Activated CD8-positive, alpha-beta memory T cell treated with anti-CD3 and anti-CD28 coated beads, Interleukin-2, amount 50 U/mL, for 24 hours (primary cell): ENCODE data around the gene TCF7.

Experiments used
- DNase-seq: peaks from one replicate; pipeline ENCODE4 v3.0.0-alpha.2; 2020; ENCODE audit errors: extremely low read depth

Gene TCF7

DNA sequence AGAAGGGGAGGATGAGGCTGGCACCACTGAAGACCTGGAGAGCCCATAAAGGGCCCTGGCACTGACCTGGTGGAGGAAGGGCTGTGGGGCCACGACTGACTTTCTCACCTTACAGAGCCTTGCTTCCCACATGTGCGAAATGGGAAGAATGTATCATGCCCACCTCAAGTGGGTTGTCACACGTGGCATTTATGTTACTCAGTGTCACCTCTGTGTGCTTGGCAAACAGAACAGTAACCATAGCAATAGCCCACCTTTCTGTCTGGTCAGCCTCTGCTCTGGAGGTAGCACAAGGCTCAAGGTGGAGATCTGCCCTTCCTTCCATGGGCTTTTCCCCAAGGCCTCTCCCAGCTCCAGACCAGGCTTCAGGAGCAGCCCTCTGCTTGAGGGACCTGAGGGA is 16.7 kb downstream of the TCF7 start:
- no peak for DNase-seq

DNA sequence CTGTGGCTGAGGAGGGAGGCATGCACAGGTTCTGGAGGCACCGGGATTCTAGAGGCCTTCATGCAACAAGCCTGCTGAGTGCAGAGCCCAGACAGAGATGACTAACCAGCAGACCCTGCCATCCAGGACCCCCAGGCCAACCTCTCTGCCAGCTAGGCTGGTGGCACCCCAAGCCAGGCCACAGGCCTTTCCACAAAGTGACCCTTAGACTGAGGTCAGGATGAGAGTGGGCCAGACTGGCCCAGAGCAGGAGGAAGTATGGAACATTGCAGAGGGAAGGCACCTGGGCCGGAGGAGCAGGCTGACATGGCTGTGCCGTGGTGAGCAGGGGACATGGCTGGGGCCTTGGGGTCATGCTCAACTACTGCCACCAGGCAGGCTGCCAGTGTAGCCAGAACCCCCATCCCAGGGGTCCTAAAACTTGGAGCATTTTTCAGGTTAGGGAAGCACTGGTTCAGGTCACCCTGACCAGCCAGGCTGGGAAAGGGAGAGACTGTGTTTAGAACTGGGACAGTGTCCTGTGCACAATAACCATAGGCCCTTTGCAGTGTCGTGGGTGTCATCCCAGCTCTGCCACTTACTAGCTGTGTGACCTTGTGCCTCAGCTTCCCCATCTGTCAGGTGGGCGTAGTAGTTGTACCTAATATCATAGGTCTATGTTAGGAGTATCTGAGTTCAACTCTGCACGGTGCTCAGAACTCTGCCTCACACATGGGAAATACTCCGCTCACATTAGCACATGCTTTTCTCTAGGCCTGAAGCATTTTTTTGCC is 17.3 kb downstream of the TCF7 start:
- DNase-seq, result no peak

DNA sequence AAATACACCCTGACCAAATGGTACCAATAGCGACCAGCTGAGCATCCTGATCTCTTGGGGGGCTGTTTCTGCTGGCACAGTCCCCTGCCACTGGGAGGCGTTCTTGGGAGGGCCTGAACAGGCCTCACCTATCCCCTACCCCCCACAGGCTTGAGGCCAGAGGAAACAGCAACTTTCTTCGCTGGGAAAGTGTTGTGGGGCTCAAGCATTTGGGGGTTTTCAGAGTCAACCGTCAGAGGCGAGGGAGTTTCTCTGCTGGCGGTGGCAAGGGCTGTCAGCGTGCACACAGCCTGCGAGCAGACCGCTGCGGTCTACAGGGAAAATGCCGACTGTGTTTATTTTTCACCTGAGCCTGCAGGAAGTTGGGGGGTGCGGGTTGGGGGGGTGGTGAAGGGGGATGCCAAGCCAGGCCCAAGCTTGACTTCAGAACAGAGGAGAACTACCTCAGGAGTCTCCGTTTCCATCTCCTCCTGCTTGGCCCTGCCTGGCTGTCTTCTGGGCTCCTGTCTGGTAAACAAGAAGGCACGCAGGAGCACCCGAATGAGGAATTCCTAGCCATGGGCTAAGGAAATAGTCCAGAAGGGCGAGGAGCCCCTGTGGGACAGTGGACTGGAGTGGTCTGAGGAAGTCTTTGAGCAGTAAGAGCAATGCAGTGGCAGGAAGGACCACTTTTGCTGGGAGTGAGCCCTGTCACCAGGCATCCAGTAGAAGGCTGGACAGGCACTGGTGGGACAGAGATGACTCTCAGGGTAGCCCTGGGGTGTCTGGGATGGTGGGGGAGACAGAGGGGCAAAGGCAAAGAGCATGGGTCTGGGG is 18.1 kb downstream of the TCF7 start:
- no peak for DNase-seq

DNA sequence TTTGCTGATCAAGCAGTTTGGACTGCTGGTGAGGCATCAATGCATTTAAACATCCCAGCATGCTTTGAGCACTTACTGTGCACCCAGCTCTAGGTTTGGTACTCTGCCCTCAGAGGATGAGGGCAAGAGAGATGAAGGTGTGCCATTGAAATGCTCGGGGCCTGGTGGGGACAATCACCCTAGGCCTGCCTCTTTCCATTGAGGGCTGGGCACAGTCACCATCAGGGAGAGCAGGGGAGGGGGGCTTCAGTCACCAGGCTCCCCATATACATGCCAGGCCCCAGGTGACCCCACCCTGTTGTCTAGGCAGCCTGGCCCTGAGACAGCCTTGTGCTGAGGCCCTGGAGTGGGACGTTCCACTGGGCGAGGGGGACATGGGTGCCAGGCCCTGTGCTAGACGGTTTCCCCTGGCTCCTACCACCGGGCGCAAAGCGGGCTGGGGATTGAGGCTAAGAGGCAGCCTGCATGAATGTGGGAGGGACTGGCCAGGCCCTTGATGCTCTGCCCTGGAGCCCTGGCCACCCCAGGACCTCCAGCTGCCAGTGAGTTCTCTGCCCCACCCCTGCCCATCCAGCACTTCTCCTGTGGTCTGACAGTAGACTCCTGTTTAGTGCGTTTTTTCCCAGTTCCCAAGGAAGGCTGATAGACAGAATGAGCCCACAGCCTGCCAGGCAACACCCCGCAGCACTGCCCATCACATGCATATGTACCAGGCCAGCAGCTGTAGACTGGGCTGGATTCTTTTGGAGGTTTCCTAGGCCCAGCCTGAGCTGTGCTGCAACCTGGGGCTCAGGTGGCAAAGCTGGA is 18.9 kb downstream of the TCF7 start:
- no peak for DNase-seq

DNA sequence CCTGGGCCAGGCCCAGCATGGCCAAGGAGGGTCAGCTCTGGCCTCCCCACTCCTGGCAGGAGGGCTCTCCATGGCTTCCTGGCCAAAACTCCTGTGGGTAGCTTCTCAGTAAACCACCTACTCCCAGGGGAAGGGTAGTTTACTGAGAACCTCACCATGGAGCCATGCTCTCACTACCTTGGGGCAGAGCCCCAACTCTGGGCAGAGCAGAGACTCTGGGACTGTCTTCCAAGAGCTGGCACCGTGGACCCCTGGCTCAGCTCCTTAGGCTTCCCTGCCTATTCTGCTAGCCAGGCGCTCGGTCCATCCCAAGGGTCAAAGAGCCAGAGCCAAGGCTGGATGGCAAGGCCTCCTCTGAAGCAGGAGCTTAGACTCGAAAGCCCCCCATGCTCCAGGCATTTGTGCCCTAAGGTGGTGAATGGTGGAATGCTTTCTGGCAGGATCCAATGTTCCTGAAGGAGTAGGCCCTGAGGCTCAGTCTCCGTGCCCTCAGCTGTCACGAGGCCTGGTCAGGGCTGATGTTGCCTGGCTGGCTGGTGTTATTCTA is 19.6 kb downstream of the TCF7 start:
- no peak for DNase-seq

DNA sequence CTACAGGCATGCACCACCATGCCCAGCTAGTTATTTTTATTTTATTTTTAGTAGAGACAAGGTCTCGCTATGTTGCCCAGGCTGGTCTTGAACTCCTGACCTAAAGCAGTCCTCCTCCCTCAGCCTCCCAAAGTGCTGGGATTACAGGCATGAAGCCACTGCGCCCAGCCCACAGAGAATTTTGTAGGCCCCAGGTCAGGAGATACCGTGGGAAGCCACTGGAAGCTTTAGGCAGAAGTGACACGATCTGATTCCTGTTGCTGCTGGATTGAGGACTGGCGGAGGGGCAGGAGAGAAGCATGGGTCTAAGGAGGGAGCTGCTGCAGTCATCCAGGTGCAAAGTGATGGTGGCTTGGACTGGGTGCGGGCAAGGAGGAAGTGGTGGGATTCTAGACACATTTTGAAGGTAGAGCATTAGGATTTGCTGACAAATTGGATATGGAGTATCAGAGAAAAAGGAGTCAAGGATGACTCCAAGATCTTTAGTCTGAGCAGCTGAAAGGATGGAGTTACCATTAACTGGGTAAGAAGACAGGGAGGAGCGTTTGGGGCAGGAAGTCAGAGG is 20.7 kb downstream of the TCF7 start:
- no peak for DNase-seq

DNA sequence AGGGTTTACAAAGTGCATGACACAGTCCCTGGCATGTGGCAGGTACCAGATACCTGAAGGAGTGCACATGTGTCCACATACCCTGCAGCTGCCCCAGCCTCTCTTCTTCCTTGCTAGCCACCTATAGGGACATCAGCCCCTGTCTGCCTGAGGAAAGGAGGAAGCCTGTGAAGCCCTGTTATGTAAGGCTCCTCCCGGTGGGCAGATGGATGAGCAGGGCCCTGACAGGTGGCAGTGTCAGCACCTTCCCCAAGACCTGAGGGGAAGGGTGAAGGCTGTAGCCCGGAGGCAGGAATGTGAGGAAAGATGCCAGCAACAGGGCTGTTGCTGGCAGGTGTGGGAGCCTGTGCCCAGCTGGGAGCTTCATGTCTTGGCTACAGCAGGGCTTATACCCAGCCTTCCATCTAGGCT is 21.7 kb downstream of the TCF7 start:
- no peak for DNase-seq

- DNase-seq, result no peak
These were observed 22.3 kb downstream of the TCF7 start for GRCh38 chr5:134136771-134137170.

- no peak for DNase-seq
These were observed 24.2 kb downstream of the TCF7 start for GRCh38 chr5:134138416-134139376.

- DNase-seq, result no peak
These were observed 24.9 kb downstream of the TCF7 start for GRCh38 chr5:134139377-134139851.

DNA sequence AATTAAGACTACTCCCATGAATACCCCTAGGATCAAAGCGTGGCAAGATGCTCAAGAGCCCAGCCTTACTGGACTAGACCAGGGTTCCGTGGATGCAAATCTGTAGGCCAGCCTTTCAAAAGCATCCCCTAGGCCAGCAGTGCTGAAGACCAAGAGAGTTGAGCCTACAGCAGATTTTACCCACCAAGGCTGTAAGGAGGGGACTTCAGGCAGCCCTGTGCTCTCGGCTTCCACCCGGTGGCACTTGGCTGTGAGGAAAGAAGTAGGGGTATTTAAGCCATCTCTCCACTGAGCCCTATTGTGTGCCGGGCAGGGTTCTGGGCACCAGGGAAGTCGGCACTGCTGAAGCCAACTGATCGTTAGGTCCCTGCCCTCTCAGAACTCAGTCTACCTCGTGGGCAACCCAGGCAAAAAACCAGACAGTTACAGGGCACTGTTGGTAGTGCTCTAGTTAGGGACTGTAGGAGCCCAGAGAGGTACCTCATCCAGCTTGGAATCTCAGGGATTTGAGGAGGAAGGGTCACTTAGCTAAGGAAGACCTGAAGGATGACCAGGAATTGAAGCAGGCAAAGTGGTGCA is 25.5 kb downstream of the TCF7 start:
- no peak for DNase-seq

- no peak for DNase-seq
These were observed 26.2 kb downstream of the TCF7 start for GRCh38 chr5:134140530-134141201.

DNA sequence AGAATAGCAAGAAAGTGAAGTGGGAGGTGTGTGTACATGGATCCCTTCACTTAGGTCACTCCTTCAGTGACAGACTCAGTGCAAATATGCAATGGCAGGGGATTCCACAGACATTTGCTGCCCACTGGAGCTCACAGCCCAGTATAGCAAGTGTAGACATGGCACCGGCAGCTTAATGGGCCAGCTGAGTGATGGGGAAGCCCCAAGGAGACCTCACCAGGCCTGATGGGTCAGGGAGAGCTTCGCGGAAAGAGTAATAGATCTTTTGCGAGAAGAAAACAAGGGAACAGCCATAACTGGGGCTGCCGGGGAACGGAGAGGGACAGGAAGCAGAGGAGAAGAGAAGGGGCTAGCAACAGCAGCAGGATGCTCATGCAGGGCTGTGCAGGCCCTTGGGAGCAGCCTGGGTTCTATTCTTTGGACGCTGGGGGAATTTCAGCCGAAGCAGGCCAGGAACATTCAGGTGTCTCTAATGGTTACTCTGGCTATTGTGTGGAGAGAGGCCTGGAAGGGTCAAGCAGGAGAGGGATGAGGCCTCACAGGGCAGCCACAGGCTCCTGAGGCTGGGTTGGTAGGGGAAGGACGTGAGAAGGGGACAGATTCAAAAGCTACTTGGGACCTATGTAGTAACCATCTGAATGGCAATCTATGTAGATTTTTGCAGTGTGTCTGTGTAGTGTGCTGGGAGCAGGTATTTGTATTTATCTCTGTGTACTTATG is 27.0 kb downstream of the TCF7 start:
- no peak for DNase-seq

DNA sequence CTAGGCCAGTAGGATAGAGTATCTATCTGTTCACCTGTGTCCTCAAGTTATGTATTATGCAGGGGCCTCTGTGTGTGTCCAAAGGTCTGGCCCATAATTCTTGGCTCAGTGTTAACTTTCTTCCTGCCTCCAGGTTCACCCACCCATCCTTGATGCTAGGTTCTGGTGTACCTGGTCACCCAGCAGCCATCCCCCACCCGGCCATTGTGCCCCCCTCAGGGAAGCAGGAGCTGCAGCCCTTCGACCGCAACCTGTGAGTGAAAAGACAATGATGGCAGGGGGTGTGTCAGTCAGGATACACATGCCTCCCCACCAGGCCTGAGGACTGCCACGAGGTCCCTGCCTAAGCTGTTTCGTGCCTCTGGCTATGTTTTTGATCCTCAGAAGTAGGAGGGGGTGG is 27.6 kb downstream of the TCF7 start:
- DNase-seq, result no peak

DNA sequence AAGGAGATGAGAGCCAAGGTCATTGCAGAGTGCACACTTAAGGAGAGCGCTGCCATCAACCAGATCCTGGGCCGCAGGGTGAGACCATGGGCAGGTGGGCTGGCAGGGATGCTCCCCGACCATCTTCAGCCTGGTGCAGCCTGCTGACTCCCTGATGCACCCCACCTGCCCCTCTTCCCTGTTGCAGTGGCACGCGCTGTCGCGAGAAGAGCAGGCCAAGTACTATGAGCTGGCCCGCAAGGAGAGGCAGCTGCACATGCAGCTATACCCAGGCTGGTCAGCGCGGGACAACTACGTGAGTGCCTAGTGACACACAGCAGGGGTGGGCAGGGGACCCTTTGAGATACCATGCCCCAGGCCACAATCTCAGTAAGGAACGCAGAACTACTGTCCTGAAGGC is 28.3 kb downstream of the TCF7 start:
- DNase-seq, result no peak

DNA sequence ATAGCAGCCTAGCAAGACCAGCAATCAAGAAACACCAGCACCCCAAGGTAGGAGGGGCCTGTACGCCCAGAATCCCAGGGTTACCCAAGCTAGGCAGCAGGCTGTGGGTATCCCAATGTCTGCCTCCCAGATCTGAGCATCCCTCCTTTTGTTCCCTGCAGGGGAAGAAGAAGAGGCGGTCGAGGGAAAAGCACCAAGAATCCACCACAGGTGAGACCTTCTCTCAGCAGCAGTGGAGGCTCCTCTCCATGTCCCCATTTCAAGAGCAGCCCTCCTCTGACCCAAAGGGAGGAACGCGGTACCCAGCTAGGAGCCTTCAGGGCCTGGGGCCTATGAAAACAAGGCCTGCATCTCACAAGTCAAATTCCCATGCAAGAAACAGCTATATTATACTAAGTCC is 28.9 kb downstream of the TCF7 start:
- no peak for DNase-seq

DNA sequence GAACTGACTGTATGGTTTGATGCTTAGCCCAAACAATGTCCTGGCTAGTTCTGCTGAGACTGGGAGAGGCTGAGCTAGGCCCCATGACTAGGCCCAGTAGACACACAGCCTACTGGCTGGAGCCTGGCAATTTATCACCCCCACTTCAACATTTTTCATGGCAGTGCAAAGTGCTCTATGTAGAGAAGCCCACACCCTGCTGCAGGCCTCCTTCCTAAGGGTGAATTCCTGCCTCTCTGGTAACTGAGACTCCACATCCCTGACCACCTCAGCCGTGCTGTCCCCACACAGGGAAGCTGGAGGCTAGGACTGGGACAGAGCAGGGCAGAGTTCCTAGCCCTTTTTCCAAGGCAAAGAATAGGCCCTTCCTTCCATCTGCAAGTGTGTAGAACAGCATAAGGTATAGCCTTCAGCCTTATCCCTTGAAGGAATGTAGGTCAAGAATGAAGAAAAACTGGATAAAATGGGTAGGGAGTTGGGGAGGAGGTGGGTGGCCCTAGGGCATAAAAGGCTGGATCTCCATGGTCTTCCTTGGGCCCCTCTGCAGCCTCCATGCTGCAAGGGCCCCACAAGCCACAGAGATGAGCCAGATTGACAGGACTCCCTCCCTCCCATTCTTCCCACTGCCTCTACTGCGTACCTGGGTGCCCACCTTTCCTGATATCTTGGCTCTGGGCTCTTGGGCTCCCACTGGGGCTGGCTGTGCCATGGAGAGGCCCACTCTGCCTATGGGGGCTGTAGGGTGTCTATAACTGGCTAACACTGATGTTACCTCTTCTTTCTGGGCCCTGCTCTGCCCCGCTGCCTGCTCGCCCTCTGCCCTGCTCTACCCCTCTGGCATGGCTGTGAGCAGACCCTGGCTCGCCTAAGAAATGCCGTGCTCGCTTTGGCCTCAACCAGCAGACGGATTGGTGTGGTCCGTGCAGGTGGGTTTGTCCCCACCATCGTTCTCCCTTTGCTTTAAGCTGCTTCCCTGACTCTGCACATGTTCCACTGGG is 29.8 kb downstream of the TCF7 start:
- no peak for DNase-seq
